H1 (cell line): ENCODE data around the gene IL7R. TPM values are rescaled to one million over a fixed set of nuclear protein-coding genes. Genes with fewer than 3 reads are reported as not detected.

ENCODE experiments used
- BRCA1 ChIP-seq: IDR thresholded peaks from 2 replicates; pipeline ENCODE4 v1.6.1; 2012; ENCODE audit warnings: low read depth, low read length, improper control_type of control experiment
- CEBPB ChIP-seq: IDR thresholded peaks from 2 replicates; pipeline ENCODE4 v1.6.1; 2012; ENCODE audit warnings: low read depth, low read length
- CHD1 ChIP-seq: IDR thresholded peaks from 2 replicates; pipeline ENCODE4 v1.6.1; 2012; ENCODE audit warnings: low read depth, low read length, improper control_type of control experiment
- JUN ChIP-seq: IDR thresholded peaks from 2 replicates; pipeline ENCODE4 v1.6.1; 2011; ENCODE audit warnings: low read depth, mild to moderate bottlenecking, improper control_type of control experiment, low read length
- MAX ChIP-seq: IDR thresholded peaks from 2 replicates; pipeline ENCODE4 v1.6.1; 2012; ENCODE audit warnings: inconsistent platforms
- POU5F1 ChIP-seq: IDR thresholded peaks from 2 replicates; pipeline ENCODE4 v1.6.1; 2011; ENCODE audit warnings: low read depth, mild to moderate bottlenecking, low read length, moderate library complexity
- SUZ12 ChIP-seq: fragments of 200-600 bp; sonication (generic); IDR thresholded peaks from 2 replicates; pipeline ENCODE4 v1.6.1; 2012; ENCODE audit warnings: mild to moderate bottlenecking, inconsistent platforms, low read length, moderate library complexity, mixed read lengths
- TAF7 ChIP-seq: optimal IDR thresholded peaks from 2 replicates; pipeline ENCODE3; 2011; ENCODE audit warnings: low read depth, mild to moderate bottlenecking, inconsistent platforms, low read length, moderate library complexity, borderline replicate concordance
- polyA plus RNA-seq, 7 experiments: library from polyadenylated mRNA; depleted of rRNA in 3 of 7; stranded (reverse) in 5 of 7; unstranded in 2 of 7; fragments of >200 nt in 5 of 7; fragments of 200-250 nt in 2 of 7; gene quantifications; 1 replicate in 5 of 7; 2 replicates in 1 of 7; 4 replicates in 1 of 7; pipeline versions ENCODE4 v1.2.1 to v1.2.3, GENCODE V29; 2011 to 2013; ENCODE audit warnings: missing spikeins in 2 of 7, mixed read lengths in 2 of 7
- total RNA-seq: library from RNA; stranded (reverse); fragmentation: NEBNext Ultra II Directional; extraction: Animal tissue kit (Norgen Biotek cat#: 25700); gene quantifications from 2 replicates; pipeline ENCODE4 v1.2.1, GENCODE V29; 2021

The IL7R gene
- total and polyA plus RNA-seq, 2 of the 8 experiments (the other 6 are each of a cell fraction or from before 2014, with no cell fraction given), result not detected

- TF ChIP-seq MAX (no peak), CHD1 (no peak), POU5F1 (no peak), SUZ12 (no peak), BRCA1 (no peak), TAF7 (no peak), JUN (no peak), CEBPB (no peak)
These were observed at the start of gene IL7R (continued) for GRCh38 chr5:35856765-35857351.
